AG04450 (cell line): ENCODE results near the gene HK1. TPM values are rescaled to one million over a fixed set of nuclear protein-coding genes. Genes with fewer than 3 reads are reported as not detected.
"Not testable (repeated sequence)": the region's sequence is repeated elsewhere in the genome, so short reads cannot be mapped to it uniquely, and the experiment has no call there.

Experiments
- CTCF ChIA-PET: fragments of 300-600, 350-600 bp; formaldehyde crosslinking; extraction: SDS; loops from one replicate; lab custom pipeline; 2022; ENCODE audit warnings: antibody characterized with exemption, inconsistent platforms; lab: Charles Lee
- POLR2A ChIA-PET: fragments of 350-600 bp; formaldehyde crosslinking; extraction: SDS; loops from one replicate; lab custom pipeline; 2021; ENCODE audit warnings: antibody characterized with exemption, inconsistent platforms; lab: Yijun Ruan, JAX
- DNase-seq: peaks from one replicate; pipeline ENCODE4 v3.0.0-alpha.2; 2011; ENCODE audit warnings: low read depth, low spot score
- H3K27ac ChIP-seq: one replicate; pipeline ENCODE4 v1.5.1; 2012; ENCODE audit warnings: low read depth, low read length, control low read depth
- H3K27me3 ChIP-seq: one replicate; pipeline ENCODE4 v1.6.0; 2012; ENCODE audit warnings: low read length; ENCODE audit not compliant: control insufficient read depth, insufficient read depth
- H3K4me3 ChIP-seq: 2 replicates; pipeline ENCODE4 v1.5.1; 2011; ENCODE audit warnings: mild to moderate bottlenecking, low read depth, low read length, control low read depth
- H3K9me3 ChIP-seq: 2 replicates; pipeline ENCODE4 v1.5.1; 2012; ENCODE audit warnings: low read length; ENCODE audit not compliant: control insufficient read depth, insufficient read depth
- polyA plus RNA-seq: library from polyadenylated mRNA; depleted of rRNA; stranded (reverse); fragments of >200 nt; gene quantifications from 2 replicates; pipeline ENCODE4 v1.2.3, GENCODE V29; 2011
- TF ChIP-seq, protein P1 (sequence below): IDR thresholded peaks from 2 replicates; pipeline ENCODE4 v1.5.1; 2011; ENCODE audit warnings: low read depth, low read length, control low read depth, inconsistent platforms

HK1 gene
- polyA plus RNA-seq, 1 experiment, result 31.9 TPM

- POLR2A ChIA-PET, result no interaction called here
- TF ChIP-seq, protein P1, sequence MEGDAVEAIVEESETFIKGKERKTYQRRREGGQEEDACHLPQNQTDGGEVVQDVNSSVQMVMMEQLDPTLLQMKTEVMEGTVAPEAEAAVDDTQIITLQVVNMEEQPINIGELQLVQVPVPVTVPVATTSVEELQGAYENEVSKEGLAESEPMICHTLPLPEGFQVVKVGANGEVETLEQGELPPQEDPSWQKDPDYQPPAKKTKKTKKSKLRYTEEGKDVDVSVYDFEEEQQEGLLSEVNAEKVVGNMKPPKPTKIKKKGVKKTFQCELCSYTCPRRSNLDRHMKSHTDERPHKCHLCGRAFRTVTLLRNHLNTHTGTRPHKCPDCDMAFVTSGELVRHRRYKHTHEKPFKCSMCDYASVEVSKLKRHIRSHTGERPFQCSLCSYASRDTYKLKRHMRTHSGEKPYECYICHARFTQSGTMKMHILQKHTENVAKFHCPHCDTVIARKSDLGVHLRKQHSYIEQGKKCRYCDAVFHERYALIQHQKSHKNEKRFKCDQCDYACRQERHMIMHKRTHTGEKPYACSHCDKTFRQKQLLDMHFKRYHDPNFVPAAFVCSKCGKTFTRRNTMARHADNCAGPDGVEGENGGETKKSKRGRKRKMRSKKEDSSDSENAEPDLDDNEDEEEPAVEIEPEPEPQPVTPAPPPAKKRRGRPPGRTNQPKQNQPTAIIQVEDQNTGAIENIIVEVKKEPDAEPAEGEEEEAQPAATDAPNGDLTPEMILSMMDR, result no peak
- CTCF ChIA-PET, result interaction anchor here (0.9 to 1.6 kb wide), 2 partner anchors 8 to 162 kb away, joined by 4 to 6 read pairs; no protein-coding TSS in a partner anchor
These were observed 31.5 kb upstream of the HK1 start for GRCh38 chr10:69246581-69247312.

GRCh38 chr10:69247313-69247710, 31.0 kb upstream of the HK1 start:
- TF ChIP-seq, protein P1, result no peak
- H3K4me3 ChIP-seq, result no peak overlapping the region
- ChIA-PET CTCF (interaction anchor here (0.9 kb wide), 1 partner anchor 9 kb away, joined by 4 read pairs; no protein-coding TSS in a partner anchor), POLR2A (no interaction called here)
- H3K27ac ChIP-seq, result no peak overlapping the region
- H3K9me3 ChIP-seq, result no peaks in the 10 kb centered on the region; the same call in 1 of the 2 replicates
- no peak for DNase-seq
- peaks cover 11% of the 10 kb centered on the region for H3K27me3 ChIP-seq

More at GRCh38 chr10:69246581-69247312, 31.5 kb upstream of the HK1 start:
- no peak for DNase-seq
- Histone ChIP-seq H3K27ac (no peak overlapping the region), H3K9me3 (no peaks in the 10 kb centered on the region; the same call in 1 of the 2 replicates), H3K27me3 (peaks cover 14% of the 10 kb centered on the region), H3K4me3 (no peak overlapping the region)

GRCh38 chr10:69248117-69248730, 30.1 kb upstream of the HK1 start:
- ChIA-PET CTCF (interaction anchor here (0.5 kb wide), 1 partner anchor 29 kb away, joined by 4 read pairs; no protein-coding TSS in a partner anchor), POLR2A (no interaction called here)
- Histone ChIP-seq H3K27me3 (peaks cover 9% of the 10 kb centered on the region), H3K27ac (no peak overlapping the region), H3K9me3 (no peaks in the 10 kb centered on the region; the same call in 1 of the 2 replicates), H3K4me3 (no peak overlapping the region)
- no peak for DNase-seq
- TF ChIP-seq, protein P1, result no peak

DNA sequence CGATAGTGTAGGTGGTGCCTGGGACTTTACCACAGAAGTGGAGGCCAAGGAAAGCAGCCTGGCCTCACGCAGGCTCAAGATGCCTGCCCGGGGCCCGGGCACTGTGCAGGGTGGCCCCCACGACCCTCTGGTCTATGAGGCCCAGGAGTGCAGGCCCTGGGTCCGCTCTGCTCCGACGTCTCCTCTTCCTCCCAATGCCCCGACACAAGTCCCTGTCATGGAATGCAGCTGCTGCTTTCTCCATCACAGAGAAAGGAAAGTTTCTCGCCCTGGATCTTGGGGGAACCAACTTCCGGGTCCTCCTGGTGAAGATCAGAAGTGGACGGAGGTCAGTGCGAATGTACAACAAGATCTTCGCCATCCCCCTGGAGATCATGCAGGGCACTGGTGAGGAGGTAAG, 28.3 kb upstream of the HK1 start:
- CTCF ChIA-PET, result no interaction called here
- H3K4me3 ChIP-seq, result no peak overlapping the region

GRCh38 chr10:69251417-69251816, 26.9 kb upstream of the HK1 start:
- CTCF ChIA-PET, result interaction anchor here (1.0 kb wide), 1 partner anchor 157 kb away, joined by 5 read pairs; no protein-coding TSS in a partner anchor
- H3K4me3 ChIP-seq, H3K9me3 ChIP-seq, H3K27ac ChIP-seq, H3K27me3 ChIP-seq, POLR2A ChIA-PET, DNase-seq: not testable (repeated sequence)

More for the DNA sequence above, 28.3 kb upstream of the HK1 start:
- H3K27ac ChIP-seq, result no peak overlapping the region
- peaks cover 9% of the 10 kb centered on the region for H3K27me3 ChIP-seq
- TF ChIP-seq, protein P1, result no peak
- DNase-seq, result no peak
- POLR2A ChIA-PET, result no interaction called here
- no peaks in the 10 kb centered on the region; the same call in 1 of the 2 replicates for H3K9me3 ChIP-seq
